Nephron progenitor cell (in vitro differentiated cells): ENCODE measurements around the gene IKZF1.

ENCODE experiments used
- DNase-seq: peaks from one replicate; pipeline ENCODE4 v3.0.0; 2021
- H3K27ac Mint-ChIP-seq: 2 replicates; pipeline ENCODE4 v1.8.0; 2021; ENCODE audit warnings: mild to moderate bottlenecking, moderate library complexity, mixed read lengths
- H3K27me3 Mint-ChIP-seq: 2 replicates; pipeline ENCODE4 v1.8.0; 2021; ENCODE audit warnings: mild to moderate bottlenecking, low read depth, mixed read lengths; ENCODE audit not compliant: poor library complexity
- H3K36me3 Mint-ChIP-seq: 2 replicates; pipeline ENCODE4 v1.8.0; 2021; ENCODE audit warnings: low read depth, mixed read lengths
- H3K4me1 Mint-ChIP-seq: 2 replicates; pipeline ENCODE4 v1.8.0; 2021; ENCODE audit warnings: mixed read lengths
- H3K4me3 Mint-ChIP-seq: 2 replicates; pipeline ENCODE4 v1.8.0; 2021; ENCODE audit warnings: mild to moderate bottlenecking, moderate library complexity, mixed read lengths
- H3K9me3 Mint-ChIP-seq: 2 replicates; pipeline ENCODE4 v1.8.0; 2021; ENCODE audit warnings: mild to moderate bottlenecking, moderate library complexity, mixed read lengths
- CTCF ChIP-seq: fragments of 200-600 bp; sonication (generic); IDR thresholded peaks from 2 replicates; pipeline ENCODE4 v1.5.0; 2021; ENCODE audit warnings: antibody characterized with exemption

Gene IKZF1

GRCh38 chr7:50321487-50322067, 17.1 kb downstream of the IKZF1 start:
- TF ChIP-seq CTCF = no peak
- Mint-ChIP-seq H3K4me3 (no peak overlapping the region), H3K27ac (no peak overlapping the region), H3K36me3 (no peaks in the 10 kb centered on the region), H3K9me3 (no peaks in the 10 kb centered on the region), H3K4me1 (peaks cover 8% of the 10 kb centered on the region), H3K27me3 (peaks cover 21% of the 10 kb centered on the region)
- DNase-seq = no peak

- H3K4me3 Mint-ChIP-seq = no peak overlapping the region
- peaks cover 7% of the 10 kb centered on the region for H3K27me3 Mint-ChIP-seq
- no peak for DNase-seq
- no peaks in the 10 kb centered on the region for H3K36me3 Mint-ChIP-seq
- H3K9me3 Mint-ChIP-seq = no peaks in the 10 kb centered on the region
- no peak for TF ChIP-seq CTCF
- H3K27ac Mint-ChIP-seq = no peak overlapping the region
- peaks cover 5% of the 10 kb centered on the region for H3K4me1 Mint-ChIP-seq
Observed at GRCh38 chr7:50324113-50324512, 19.6 kb downstream of the IKZF1 start.

- Mint-ChIP-seq H3K36me3 (no peaks in the 10 kb centered on the region), H3K4me1 (peaks cover 23% of the 10 kb centered on the region), H3K27me3 (peaks cover 6% of the 10 kb centered on the region), H3K27ac (no peak overlapping the region), H3K4me3 (no peak overlapping the region), H3K9me3 (no peaks in the 10 kb centered on the region)
- no peak for DNase-seq
- no peak for TF ChIP-seq CTCF
Observed at GRCh38 chr7:50327443-50327842, 22.9 kb downstream of the IKZF1 start.

GRCh38 chr7:50329775-50330174, 25.3 kb downstream of the IKZF1 start:
- H3K27ac Mint-ChIP-seq = no peak overlapping the region
- TF ChIP-seq CTCF = no peak
- no peaks in the 10 kb centered on the region for H3K36me3 Mint-ChIP-seq
- H3K27me3 Mint-ChIP-seq = peaks cover 2% of the 10 kb centered on the region
- H3K4me1 Mint-ChIP-seq = peaks cover 27% of the 10 kb centered on the region
- H3K4me3 Mint-ChIP-seq = no peak overlapping the region
- DNase-seq = no peak
- no peaks in the 10 kb centered on the region for H3K9me3 Mint-ChIP-seq

GRCh38 chr7:50330254-50330653, 25.7 kb downstream of the IKZF1 start:
- TF ChIP-seq CTCF = no peak

GRCh38 chr7:50330696-50331095, 26.2 kb downstream of the IKZF1 start:
- H3K4me1 Mint-ChIP-seq = peaks cover 27% of the 10 kb centered on the region
- TF ChIP-seq CTCF = no peak
- DNase-seq = no peak
- no peak overlapping the region for H3K27ac Mint-ChIP-seq
- H3K9me3 Mint-ChIP-seq = no peaks in the 10 kb centered on the region
- H3K4me3 Mint-ChIP-seq = no peak overlapping the region
- no peaks in the 10 kb centered on the region for H3K36me3 Mint-ChIP-seq
- H3K27me3 Mint-ChIP-seq = peaks cover 2% of the 10 kb centered on the region

More at GRCh38 chr7:50330254-50330653, 25.7 kb downstream of the IKZF1 start:
- no peaks in the 10 kb centered on the region for H3K9me3 Mint-ChIP-seq
- H3K4me3 Mint-ChIP-seq = no peak overlapping the region
- H3K27ac Mint-ChIP-seq = no peak overlapping the region
- H3K4me1 Mint-ChIP-seq = peaks cover 27% of the 10 kb centered on the region
- H3K27me3 Mint-ChIP-seq = peaks cover 2% of the 10 kb centered on the region
- DNase-seq = no peak
- H3K36me3 Mint-ChIP-seq = no peaks in the 10 kb centered on the region
